SK-N-SH (cell line): ENCODE results near the gene MAGEA9.
"Not testable (repeated sequence)": the region's sequence is repeated elsewhere in the genome, so short reads cannot be mapped to it uniquely, and the experiment has no call there.

Source experiments
- ELF1 ChIP-seq: IDR thresholded peaks from 2 replicates; pipeline ENCODE4 v1.4.0; 2012
- EZH2phosphoT487 ChIP-seq: fragments of 200-600 bp; sonication (generic); IDR thresholded peaks from 2 replicates; pipeline ENCODE4 v1.6.1; 2017; ENCODE audit warnings: low read depth, mixed run types, mild to moderate bottlenecking, antibody characterized with exemption, moderate library complexity, borderline replicate concordance
- GABPA ChIP-seq: IDR thresholded peaks from 2 replicates; pipeline ENCODE4 v1.4.0; 2012; ENCODE audit warnings: low read depth, mild to moderate bottlenecking
- JUND ChIP-seq: IDR thresholded peaks from 2 replicates; pipeline ENCODE4 v1.4.0; 2012
- NFIC ChIP-seq: IDR thresholded peaks from 2 replicates; pipeline ENCODE4 v1.4.0; 2012; ENCODE audit warnings: borderline replicate concordance
- POLR2AphosphoS5 ChIP-seq: IDR thresholded peaks from 2 replicates; pipeline ENCODE4 v1.6.1; 2012; ENCODE audit warnings: low read depth, low read length
- TCF12 ChIP-seq: IDR thresholded peaks from 2 replicates; pipeline ENCODE4 v1.4.0; 2012
- TF ChIP-seq, protein P1 (sequence below): fragments of 200-600 bp; sonication (generic); IDR thresholded peaks from 2 replicates; pipeline ENCODE4 v1.6.1; 2017; ENCODE audit warnings: antibody characterized with exemption, mild to moderate bottlenecking, moderate library complexity
- TF ChIP-seq, protein P2 (sequence below): IDR thresholded peaks from 2 replicates; pipeline ENCODE4 v1.4.0; 2012; ENCODE audit warnings: low read depth, borderline replicate concordance
- TF ChIP-seq, protein P3 (sequence below): IDR thresholded peaks from 2 replicates; pipeline ENCODE4 v1.6.1; 2012; ENCODE audit warnings: mild to moderate bottlenecking, low read depth, low read length, moderate library complexity

GRCh38 chrX:149777999-149778398, 3.7 kb upstream of the MAGEA9 start:
- TF ChIP-seq, protein P1, sequence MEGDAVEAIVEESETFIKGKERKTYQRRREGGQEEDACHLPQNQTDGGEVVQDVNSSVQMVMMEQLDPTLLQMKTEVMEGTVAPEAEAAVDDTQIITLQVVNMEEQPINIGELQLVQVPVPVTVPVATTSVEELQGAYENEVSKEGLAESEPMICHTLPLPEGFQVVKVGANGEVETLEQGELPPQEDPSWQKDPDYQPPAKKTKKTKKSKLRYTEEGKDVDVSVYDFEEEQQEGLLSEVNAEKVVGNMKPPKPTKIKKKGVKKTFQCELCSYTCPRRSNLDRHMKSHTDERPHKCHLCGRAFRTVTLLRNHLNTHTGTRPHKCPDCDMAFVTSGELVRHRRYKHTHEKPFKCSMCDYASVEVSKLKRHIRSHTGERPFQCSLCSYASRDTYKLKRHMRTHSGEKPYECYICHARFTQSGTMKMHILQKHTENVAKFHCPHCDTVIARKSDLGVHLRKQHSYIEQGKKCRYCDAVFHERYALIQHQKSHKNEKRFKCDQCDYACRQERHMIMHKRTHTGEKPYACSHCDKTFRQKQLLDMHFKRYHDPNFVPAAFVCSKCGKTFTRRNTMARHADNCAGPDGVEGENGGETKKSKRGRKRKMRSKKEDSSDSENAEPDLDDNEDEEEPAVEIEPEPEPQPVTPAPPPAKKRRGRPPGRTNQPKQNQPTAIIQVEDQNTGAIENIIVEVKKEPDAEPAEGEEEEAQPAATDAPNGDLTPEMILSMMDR = not testable (repeated sequence)
- TF ChIP-seq, protein P2, sequence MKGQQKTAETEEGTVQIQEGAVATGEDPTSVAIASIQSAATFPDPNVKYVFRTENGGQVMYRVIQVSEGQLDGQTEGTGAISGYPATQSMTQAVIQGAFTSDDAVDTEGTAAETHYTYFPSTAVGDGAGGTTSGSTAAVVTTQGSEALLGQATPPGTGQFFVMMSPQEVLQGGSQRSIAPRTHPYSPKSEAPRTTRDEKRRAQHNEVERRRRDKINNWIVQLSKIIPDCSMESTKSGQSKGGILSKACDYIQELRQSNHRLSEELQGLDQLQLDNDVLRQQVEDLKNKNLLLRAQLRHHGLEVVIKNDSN = not testable (repeated sequence)
- not testable (repeated sequence) for TF ChIP-seq TCF12, ELF1, JUND, POLR2AphosphoS5, GABPA, NFIC, EZH2phosphoT487
- TF ChIP-seq, protein P3, sequence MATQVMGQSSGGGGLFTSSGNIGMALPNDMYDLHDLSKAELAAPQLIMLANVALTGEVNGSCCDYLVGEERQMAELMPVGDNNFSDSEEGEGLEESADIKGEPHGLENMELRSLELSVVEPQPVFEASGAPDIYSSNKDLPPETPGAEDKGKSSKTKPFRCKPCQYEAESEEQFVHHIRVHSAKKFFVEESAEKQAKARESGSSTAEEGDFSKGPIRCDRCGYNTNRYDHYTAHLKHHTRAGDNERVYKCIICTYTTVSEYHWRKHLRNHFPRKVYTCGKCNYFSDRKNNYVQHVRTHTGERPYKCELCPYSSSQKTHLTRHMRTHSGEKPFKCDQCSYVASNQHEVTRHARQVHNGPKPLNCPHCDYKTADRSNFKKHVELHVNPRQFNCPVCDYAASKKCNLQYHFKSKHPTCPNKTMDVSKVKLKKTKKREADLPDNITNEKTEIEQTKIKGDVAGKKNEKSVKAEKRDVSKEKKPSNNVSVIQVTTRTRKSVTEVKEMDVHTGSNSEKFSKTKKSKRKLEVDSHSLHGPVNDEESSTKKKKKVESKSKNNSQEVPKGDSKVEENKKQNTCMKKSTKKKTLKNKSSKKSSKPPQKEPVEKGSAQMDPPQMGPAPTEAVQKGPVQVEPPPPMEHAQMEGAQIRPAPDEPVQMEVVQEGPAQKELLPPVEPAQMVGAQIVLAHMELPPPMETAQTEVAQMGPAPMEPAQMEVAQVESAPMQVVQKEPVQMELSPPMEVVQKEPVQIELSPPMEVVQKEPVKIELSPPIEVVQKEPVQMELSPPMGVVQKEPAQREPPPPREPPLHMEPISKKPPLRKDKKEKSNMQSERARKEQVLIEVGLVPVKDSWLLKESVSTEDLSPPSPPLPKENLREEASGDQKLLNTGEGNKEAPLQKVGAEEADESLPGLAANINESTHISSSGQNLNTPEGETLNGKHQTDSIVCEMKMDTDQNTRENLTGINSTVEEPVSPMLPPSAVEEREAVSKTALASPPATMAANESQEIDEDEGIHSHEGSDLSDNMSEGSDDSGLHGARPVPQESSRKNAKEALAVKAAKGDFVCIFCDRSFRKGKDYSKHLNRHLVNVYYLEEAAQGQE = not testable (repeated sequence)
